Measurements from ENCODE around the gene ATP1A1. TPM values are rescaled to one million over a fixed set of nuclear protein-coding genes. Genes with fewer than 3 reads are reported as not detected.

The ATP1A1 gene
- total and polyA plus RNA-seq, 9 of the 15 experiments (the other 6 are each of a cell fraction or from before 2014, with no cell fraction given) = 99.3 to 513 (median 234) TPM

- H3K36me3 ChIP-seq (ENCODE audit: control insufficient read depth, insufficient read depth, low read length) = peaks cover 97% of the 10 kb centered on the region
- no peak overlapping the region for H3K4me3 ChIP-seq
- no peaks in the 10 kb centered on the region for H3K27me3 ChIP-seq (ENCODE audit: control insufficient read depth in 2 of 2, insufficient read depth in 2 of 2, low read length in 2 of 2)
- H3K9me3 ChIP-seq (replicated peaks; ENCODE audit: control insufficient read depth, insufficient read depth, low read depth, low read length) = no peaks in the 10 kb centered on the region
- POLR2A ChIA-PET = interaction anchor here (0.6 to 3.4 kb wide), 6 partner anchors 12 to 1420 kb away, joined by 3 to 14 read pairs (median 4); no protein-coding TSS in a partner anchor
- BruUV-seq (replicated peaks) = no TSS peak
- FAIRE-seq = no peak
- no peak overlapping the region for H3K27ac ChIP-seq (ENCODE audit: extremely low read depth, low read depth, low read length)
- WGBS (ENCODE audit: insufficient coverage, low coverage, missing lambda C conversion rate) = 85% methylated on average over 7 of the region's 7 CpGs
- H3K4me1 ChIP-seq (replicated peaks in 1 of 2; ENCODE audit: control insufficient read depth in 2 of 2, insufficient read depth in 2 of 2, low read length in 2 of 2) = peaks cover 14 to 41% of the 10 kb centered on the region in 2 experiments; a peak in 3 of 5 replicates
- no peak overlapping the region for H3K9ac ChIP-seq (ENCODE audit: insufficient read depth in 1 of 2, low read depth in 2 of 2, low read length in 2 of 2)
- TF ChIP-seq ZBTB33 (CRISPR knock-in tag; IDR thresholded peaks at IDR 0.05) = peak; percentile 56; the same call in 1 of the 2 replicates
- TF ChIP-seq ATF6 (CRISPR knock-in tag; IDR thresholded peaks at IDR 0.05) = no peak
- ATAC-seq = no peak
- no peaks in the 10 kb centered on the region for H3K79me2 ChIP-seq (ENCODE audit: control insufficient read depth, insufficient read depth, low read length)
- DNase-seq (ENCODE audit: extremely low read depth in 1 of 4, low spot score in 3 of 4) = no peak
- intact Hi-C loops (cut with micrococcal nuclease) = no loop called here
- H3K4me2 ChIP-seq (ENCODE audit: insufficient read depth, low read length) = no peak overlapping the region
- H3K9me1 ChIP-seq (ENCODE audit: control insufficient read depth, insufficient read depth, low read length) = no peaks in the 10 kb centered on the region
- H4K20me1 ChIP-seq (replicated peaks; ENCODE audit: control insufficient read depth, insufficient read depth, low read length) = no peaks in the 10 kb centered on the region; the same call in 1 of the 2 replicates
- CTCF ChIA-PET (ENCODE audit: low intra/inter-chr PET ratio) = no interaction called here
- in situ Hi-C loops (cut with MboI) = no loop called here
- no peak overlapping the region for H2AFZ ChIP-seq (ENCODE audit: low read depth, low read length)
These were observed 30.6 kb downstream of the ATP1A1 start for GRCh38 chr1:116403496-116404136.
